Stimulated activated CD8-positive, alpha-beta memory T cell treated with anti-CD3 and anti-CD28 coated beads, Interleukin-7, amount 100 ng/mL, for 24 hours (primary cell): ENCODE measurements around the gene DSCAML1.

Source experiments
- DNase-seq: peaks from one replicate; pipeline ENCODE4 v3.0.0-alpha.2; 2020; ENCODE audit warnings: low read depth

The DSCAML1 gene

GRCh38 chr11:117488996-117489952 is 307.7 kb downstream of the DSCAML1 start:
- no peak for DNase-seq

DNA sequence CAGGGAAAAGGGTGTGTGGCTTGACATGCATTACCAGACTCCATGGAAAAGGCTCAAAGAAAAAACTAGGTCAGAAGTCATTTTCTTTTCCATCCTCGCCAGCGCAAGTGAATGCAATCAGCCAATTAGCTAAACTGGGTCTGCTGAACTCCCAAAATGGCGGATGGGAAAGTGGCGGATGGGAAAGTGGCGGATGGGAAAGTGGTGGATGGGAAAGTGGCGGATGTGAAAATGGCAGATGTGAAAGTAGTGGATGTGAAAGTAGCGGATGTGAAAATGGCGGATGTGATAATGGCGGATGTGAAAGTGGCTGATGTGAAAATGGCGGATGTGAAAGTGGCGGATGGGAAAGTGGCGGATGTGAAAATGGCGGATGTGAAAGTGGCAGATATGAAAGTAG is 311.0 kb downstream of the DSCAML1 start:
- no peak for DNase-seq

DNA sequence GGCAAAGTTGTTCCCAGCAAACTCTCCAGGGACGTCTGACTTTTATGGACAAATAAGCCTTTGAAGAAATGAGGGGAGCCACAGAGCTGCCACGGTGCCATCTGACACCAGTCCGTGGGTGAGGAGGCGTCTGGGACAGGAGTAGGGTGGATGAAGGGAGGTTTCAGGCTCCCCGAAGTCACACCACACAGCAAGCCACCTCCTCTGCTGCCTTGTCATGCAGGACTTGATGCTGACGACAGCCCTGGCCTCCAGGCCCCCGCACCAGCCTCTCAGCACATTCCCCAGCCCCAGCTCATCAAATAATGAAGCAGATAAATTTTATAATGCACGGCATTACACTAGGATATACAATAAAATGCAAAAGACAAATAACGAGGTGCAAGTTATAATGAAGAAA is 312.9 kb downstream of the DSCAML1 start:
- no peak for DNase-seq

- no peak for DNase-seq
Observed at GRCh38 chr11:117483372-117483771, 313.6 kb downstream of the DSCAML1 start.

DNA sequence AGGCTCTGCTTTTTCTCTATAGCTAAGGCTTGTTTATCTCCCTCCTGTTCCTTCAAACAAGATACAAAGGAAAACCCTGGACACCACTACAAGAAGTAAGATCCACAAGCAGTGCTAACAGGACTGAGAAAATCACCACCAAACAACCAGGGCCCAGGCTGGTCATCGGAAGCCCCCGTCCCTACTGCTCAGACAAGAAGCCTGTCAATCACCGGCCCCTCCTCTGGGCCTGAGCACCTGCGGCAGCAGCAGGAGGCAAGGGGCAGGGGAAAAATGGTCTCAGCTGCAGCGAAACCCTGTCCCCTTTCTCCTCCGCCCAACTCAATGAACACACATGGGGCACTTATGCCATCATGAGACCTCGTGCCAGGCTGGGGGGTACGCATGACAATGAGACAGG is 314.1 kb downstream of the DSCAML1 start:
- no peak for DNase-seq

- no peak for DNase-seq
Observed at GRCh38 chr11:117481885-117482284, 315.1 kb downstream of the DSCAML1 start.

GRCh38 chr11:117481036-117481435 is 316.0 kb downstream of the DSCAML1 start:
- no peak for DNase-seq

DNA sequence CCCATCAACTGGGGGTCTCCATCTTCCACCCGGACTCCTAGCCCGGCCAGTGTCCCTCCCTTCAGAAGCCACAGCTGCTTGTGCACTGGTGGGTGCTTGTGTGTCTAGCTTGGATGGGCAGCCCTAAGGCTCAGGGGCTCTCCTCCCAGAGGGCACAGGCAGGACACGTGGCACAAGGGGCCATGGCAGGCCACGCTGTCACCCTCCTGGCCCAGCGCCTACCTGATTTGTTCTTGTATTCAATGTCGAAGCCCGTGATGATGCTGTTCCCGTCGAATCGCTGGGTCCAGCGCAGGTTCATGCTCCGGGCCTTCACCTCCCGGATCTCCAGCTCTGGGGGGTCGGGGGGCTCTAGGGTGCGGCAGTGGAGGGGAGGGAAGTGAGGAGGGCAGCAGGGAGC is 316.8 kb downstream of the DSCAML1 start:
- no peak for DNase-seq

- DNase-seq = no peak
Observed at GRCh38 chr11:117479372-117479771, 317.6 kb downstream of the DSCAML1 start.

- DNase-seq = no peak
Observed at GRCh38 chr11:117478926-117479325, 318.1 kb downstream of the DSCAML1 start.

GRCh38 chr11:117478126-117478860 is 318.7 kb downstream of the DSCAML1 start:
- no peak for DNase-seq

DNA sequence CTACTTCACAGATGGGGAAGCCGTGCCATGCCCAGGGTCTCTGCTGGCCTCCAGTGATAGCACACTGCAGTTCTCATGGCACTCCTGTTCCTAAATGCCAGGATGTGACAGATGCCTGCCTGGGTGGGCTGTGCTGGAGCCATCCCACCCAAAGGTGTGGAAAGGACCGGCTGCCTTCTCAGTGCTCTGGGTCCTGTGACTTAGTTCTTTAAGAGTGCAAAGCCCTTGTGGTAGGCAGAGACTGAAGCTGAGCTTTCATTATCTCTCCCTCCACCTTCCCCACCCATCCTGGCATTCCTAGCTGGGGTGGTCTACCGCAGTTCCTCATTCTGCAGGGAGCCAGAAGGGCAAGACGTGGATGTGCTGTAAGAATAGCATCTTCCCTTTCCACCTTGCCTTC is 319.3 kb downstream of the DSCAML1 start:
- DNase-seq = no peak

DNA sequence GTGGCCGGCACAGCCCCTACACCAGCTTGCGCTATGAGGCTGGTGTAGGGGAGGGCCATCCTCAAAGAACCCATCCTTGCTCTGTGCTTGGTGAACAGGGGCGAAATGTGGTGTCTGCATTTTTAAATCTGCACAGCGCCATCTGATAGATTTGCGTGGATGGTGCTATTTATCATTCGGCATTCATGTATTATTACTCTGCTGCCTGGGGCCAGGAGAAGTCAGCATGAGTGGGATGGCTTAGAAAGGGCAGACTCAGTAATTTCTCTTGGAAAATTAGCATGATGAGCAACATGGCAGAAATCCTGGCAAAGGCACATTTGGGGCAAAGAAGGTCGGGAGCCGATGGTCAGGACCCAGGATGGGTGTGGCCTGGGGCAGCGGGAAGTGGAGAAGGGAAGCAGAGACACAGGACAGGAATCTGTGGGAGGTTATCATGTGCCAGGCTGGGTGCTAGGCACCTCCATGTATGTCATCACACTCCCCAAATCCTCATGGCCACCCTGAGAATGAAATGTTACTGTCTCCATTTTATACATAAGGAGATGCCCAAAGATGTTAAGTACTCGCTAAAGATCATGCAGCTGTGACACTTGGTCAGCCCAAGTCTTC is 320.4 kb downstream of the DSCAML1 start:
- DNase-seq = no peak

DNA sequence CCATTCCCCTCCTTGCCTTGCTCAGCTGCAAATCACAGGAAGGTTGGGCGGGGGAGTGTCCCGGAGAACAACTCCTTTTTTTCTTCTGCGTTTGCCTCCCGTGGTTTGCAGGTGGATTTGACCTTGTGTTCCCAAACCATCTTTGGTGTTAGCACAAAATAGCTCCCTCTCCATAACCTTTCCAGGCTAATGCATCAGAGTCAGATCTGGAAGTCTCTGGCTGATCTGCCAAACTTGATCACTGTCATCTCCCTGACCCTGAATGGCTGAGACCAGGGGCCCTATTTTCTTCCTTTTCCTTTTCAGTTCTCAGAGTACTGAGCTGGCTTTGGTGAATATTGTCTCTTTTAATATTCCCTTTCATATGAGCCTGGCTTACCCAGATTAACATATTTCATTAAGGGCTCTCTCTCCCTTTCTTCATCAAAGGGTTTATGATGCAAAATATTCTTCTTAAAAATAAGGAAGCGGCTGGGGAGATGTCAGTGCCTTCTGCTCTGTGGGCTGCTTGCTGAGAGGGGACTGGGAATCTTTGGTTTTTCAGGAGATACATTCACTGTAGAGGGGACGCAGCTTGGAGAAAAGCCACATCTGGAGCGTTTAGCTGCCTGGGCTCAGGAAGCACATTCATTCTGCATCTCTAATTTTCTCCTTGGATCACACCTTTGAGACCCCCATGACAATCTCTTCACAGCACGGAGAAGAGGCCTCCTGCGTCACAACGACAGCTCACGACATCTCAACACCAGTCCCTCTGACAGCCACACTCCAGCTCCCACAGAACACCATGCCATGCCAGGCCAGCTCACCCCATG is 321.1 kb downstream of the DSCAML1 start:
- no peak for DNase-seq

- DNase-seq = no peak
Observed at GRCh38 chr11:117473481-117474091, 323.4 kb downstream of the DSCAML1 start.

- DNase-seq = no peak
Observed at GRCh38 chr11:117471776-117472175, 325.2 kb downstream of the DSCAML1 start.

DNA sequence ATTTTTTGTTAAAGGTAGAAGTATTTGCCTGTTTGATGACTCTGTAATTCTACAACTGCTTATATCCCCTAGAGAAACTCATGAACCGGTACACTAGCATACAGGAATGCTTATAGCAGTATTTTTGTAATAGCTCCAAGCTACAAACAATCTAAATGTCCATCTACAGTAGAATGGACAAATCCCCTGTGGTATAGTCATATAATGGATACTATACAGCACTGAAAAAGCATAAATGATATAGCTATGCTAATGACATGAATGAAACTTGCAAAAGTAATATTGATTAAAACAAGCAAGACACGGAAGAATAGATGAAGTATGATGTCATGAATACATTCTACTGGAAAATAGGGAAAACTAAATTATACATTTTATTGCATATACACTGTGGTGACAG is 326.4 kb downstream of the DSCAML1 start:
- no peak for DNase-seq

- no peak for DNase-seq
Observed at GRCh38 chr11:117468888-117469287, 328.1 kb downstream of the DSCAML1 start.

GRCh38 chr11:117467770-117468169 is 329.2 kb downstream of the DSCAML1 start:
- no peak for DNase-seq

DNA sequence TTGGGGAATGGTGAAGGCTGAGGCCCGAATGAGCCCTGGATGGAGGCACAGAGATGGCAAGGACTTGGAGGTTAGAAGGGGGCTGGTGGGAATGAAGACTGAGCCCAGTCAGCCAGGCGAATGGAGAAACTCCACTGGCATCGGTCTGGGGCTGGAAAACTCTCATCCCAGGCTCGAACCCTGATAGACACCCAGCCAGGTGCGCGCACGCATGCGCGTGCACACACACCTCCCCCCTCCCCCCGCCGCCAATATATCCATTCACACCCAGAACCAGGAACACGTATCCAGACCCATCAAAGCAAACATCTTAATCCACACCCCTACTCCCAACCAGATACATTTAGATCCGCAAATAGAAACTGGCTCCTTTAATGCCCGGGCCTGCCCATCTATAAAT is 330.1 kb downstream of the DSCAML1 start:
- no peak for DNase-seq

GRCh38 chr11:117465236-117465997 is 331.6 kb downstream of the DSCAML1 start:
- no peak for DNase-seq
